Thyroid gland (tissue), 4 donors: ENCODE data around the gene MRGPRF.

ENCODE experiments used
- CTCF ChIP-seq, 6 experiments: fragments of 200-600 bp in 3 of 6; fragments of 450-650 bp in 3 of 6; sonication (generic) in 3 of 6; IDR thresholded peaks; one replicate each; pipeline ENCODE4 v1.5.1; 2016 to 2019; ENCODE audit warnings: antibody characterized with exemption in 6 of 6, mild to moderate bottlenecking in 2 of 6, inconsistent platforms in 1 of 6, moderate library complexity in 1 of 6
- POLR2A ChIP-seq, 2 donors: fragments of 450-650 bp; IDR thresholded peaks; one replicate each; pipeline ENCODE4 v1.6.1; 2017; ENCODE audit warnings: antibody characterized with exemption in 2 of 2, mild to moderate bottlenecking in 2 of 2, moderate library complexity in 1 of 2

- TF ChIP-seq POLR2A (IDR thresholded peaks at IDR 0.05) (no peak), CTCF (IDR thresholded peaks at IDR 0.05) (no peak)
Observed at GRCh38 chr11:68989936-68990606, 23.0 kb downstream of the MRGPRF start.
